GM18861 (cell line): ENCODE data around the gene NRIP1.
"Not testable (repeated sequence)": the region's sequence is repeated elsewhere in the genome, so short reads cannot be mapped to it uniquely, and the experiment has no call there.

Source experiments
- ATAC-seq: cut with Tn5 transposase; IDR thresholded peaks from one replicate; pipeline ENCODE4 v1.9.1; 2021; ENCODE audit not compliant: unreplicated experiment

Gene NRIP1

GRCh38 chr21:14982336-14982735 lies 82.5 kb downstream of the NRIP1 start:
- no peak for ATAC-seq

DNA sequence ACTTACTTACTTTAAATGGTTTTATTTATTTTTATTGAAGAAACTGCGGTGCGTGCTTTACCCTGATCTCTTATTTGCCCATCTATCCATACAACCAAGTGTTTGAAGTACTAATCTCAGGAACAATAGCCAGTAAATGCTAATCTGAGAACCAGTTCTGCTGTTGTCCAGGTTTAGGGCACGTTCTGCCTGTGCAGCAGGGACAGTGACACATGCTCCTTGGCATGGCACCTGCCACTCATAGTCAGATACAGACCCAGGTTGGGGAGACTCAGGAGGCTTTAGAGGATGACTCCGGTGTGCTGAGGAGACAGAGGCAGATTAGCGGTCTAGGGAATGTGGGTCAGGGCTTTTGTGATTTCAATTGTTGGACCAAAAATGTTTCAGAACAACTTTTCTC lies 83.6 kb downstream of the NRIP1 start:
- ATAC-seq, result no peak

DNA sequence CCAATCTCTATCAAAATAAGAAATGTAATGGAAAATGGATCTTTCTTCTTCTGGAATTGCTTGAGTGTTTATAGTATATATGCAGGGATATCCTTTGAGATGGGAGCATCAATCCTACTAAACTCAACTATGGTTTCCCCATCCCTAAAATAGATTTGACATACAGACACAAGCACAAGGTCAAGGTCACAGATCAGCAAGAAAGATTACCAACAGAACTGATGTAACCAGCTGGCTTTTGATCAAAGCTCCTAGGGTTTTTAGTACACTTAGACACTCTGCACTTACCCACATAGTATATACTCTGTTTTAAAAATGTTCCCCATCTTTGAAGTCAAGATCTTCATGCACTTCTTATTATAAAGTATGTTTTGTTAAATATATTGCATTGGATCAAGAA lies 85.5 kb downstream of the NRIP1 start:
- ATAC-seq, result no peak

DNA sequence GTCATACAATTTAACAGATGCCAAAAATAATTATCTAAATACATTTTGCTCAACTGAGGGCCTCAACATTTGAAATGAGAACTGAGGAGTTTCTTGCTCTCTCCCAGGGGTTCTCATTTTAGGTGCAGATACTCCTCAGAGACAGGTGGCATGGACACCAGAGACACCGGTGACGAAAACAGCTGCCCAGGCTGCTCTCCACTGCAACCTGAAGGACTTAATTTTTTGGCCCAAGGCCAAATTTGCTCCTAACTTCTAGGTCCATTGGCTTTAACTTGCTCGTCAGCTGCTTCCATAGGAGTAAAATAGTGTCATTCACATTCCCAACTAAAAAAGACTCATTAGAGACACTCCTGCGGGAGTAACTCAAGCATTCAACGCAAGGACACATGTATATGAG lies 87.0 kb downstream of the NRIP1 start:
- ATAC-seq, result no peak

DNA sequence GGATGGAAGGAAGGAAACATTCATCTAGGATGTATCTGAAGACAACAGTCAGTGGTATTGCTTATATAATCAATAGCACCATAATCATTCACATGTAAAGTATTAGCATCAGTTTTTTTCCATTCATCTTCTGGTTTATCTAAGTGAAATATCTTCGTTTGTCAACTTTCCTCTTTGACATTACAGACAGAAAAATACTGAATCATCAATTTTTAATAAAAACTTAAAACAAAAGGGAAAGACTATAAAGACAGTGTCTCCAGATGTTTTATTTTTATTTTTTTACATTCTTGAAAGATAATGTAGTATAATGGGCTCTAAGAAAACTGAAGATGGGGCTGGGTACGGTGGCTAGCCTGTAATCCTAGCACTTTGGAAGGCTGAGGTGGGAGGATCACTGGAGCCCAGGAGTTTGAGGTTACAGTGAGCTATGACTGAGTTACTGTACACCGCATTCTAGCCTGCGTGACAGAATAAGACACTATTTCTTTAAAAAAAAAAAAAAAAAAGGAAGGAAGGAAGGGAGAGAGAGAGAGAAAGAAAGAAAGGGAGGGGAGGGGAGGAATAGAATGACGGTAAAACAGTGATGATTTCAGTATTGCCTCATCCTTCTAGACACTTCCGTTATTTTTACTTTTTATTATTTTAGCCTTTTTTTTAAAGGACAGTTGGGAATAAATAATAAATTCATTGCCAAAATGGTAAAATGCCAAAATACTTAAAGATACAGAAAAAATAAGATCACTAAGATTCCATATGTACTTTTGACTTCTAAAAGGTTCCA lies 89.5 kb downstream of the NRIP1 start:
- ATAC-seq, result no peak

GRCh38 chr21:14972678-14973077 lies 92.1 kb downstream of the NRIP1 start:
- no peak for ATAC-seq

DNA sequence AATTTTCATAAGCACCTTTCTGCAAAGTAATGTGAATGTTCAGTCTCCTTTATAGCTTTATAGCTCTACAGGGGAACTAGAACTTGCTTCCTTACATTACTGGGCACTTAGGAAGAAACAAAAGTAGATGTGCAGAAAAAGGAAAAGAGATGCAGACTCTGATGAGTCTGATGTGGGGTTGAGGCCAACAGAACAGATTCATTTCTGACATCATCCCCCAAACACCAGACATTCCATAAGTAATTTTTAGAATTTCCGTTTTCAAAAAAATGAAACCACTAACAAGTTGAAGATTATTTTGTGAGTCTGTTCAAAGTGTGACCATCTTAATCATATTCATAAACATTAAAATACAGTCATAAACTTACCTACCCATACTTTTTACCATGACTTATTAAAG lies 96.0 kb downstream of the NRIP1 start:
- no peak for ATAC-seq

DNA sequence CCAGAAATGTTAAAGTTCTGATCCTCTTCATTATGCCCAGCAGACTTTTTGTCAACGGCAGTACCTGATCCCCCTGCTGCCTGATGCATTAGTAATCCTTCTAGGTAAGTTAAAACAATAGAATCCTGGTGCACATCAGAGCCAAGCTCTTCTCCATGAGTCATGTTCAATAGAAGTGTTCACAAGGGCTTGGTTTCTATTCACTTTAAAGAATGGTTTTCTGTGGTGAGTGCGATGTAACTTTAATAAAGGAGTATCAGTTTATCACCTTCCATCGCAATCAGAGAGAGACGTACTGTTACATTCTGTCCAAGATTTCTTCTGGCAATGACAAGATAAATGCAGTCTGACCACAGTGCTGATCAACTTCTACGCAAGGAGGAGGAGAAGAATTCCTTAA lies 96.8 kb downstream of the NRIP1 start:
- no peak for ATAC-seq

DNA sequence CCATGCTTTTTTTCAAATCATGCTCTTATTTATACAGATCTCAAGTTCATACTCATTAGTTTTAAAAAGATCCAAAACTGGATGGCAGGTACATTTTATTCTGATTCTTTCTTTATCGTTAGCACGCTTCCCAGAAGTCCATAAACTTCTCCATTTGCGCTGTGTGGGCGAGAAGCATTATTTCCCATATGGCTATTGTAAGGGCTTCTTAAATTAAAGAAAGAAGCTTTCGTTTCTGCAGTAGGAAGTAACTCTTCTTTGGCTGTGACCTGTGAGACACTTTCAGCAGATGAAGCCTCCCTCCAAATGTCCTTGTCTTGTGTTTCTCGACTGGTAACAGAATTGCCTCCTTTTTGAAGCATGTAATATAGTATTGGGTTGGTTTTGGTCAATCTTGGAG lies 100.2 kb downstream of the NRIP1 start:
- no peak for ATAC-seq

- no peak for ATAC-seq
Observed at GRCh38 chr21:14962217-14962616, 102.6 kb downstream of the NRIP1 start.

GRCh38 chr21:14961502-14961901 lies 103.3 kb downstream of the NRIP1 start:
- no peak for ATAC-seq

- no peak for ATAC-seq
Observed at GRCh38 chr21:14959343-14959742, 105.5 kb downstream of the NRIP1 start.

GRCh38 chr21:14957836-14958235 lies 107.0 kb downstream of the NRIP1 start:
- ATAC-seq, result no peak

GRCh38 chr21:14956807-14957206 lies 108.0 kb downstream of the NRIP1 start:
- no peak for ATAC-seq

DNA sequence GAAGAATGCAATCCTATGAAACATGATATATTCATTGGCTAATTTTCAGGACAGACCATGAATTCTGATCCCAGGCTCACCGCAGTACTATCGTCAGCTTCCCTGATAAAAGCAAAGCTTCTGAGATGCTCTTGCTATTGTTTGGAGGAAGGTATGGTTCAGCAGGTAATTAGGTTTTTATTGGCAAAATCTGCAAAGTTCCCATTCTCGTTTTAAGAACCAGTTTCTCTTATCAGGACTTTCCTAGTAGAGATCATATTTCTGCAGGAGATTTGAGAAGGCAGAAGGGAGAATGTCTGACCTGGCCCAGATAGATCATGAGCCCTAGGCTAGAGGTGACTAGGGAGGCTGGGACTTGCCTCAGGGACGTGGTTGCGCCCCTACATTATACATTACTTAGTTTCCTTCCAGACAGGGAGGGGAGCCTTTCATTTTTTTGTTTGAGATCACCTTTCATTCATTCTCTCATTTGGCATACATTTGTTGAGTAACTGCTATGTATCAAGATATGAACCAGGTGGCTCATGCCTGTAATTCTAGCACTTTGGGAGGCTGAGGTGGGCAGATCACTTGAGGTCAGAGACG lies 108.8 kb downstream of the NRIP1 start:
- ATAC-seq, result no peak

DNA sequence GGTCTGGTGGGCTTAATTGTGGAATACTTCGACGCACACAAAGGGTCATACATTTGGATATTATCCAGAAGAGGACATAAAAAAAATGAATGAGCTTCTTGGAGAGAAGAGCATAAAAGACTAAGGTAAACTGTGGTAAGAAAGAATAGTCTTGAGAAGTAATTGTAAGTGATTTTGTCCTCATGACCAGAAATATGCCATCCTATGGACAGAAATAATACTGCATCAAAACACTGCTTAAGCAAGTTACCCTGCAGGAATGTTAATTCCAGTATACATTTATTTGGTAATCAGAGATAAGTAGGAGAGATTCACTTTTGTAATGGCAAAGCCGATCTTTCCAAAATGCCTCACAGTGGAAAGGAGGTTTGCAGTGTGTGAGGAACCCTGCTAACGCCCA lies 111.9 kb downstream of the NRIP1 start:
- no peak for ATAC-seq

DNA sequence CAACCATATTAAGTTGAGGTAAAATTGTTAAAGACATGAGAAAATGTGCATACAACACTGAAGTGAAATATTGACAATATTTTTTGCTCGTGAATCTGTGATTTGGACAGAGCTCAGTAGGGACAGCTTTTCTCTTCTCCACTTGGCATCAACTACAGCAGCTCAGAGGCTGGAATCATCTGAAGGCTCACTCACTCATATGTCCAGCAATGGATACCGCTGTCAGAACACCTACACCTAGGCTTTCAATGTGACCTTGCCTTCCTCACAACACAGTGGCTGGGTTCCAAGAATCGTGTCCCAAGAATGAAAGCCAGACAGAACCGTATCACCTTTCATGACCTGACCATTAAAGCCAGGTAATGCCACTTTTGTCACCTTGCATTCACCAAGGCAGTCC lies 115.2 kb downstream of the NRIP1 start:
- no peak for ATAC-seq

DNA sequence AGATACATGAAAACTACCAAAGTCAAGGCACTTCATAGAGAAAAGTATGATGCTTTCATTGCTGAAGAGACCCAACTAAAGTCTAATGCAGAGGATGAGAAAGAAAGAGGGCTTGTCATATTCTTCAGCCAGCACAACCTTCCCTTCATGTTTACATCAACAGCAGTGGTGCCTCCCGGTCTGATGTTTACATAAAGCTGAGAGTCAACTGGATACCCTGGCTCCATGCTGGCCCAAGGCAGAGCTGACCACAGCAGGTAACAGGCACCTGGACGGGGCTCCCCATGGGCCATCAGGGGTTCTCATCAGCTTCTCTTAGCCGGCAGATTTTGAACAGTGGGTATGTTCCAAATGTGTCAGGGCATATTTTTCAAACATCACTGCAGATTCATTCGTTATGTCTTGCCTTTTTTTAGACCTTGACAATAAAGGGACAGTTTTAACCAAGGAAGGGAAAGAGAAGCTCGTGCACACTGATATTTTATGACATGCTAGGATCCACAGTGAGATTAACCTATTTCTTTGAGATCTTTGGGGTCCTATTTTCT lies 117.1 kb downstream of the NRIP1 start:
- ATAC-seq, result no peak

GRCh38 chr21:14945176-14945575 lies 119.6 kb downstream of the NRIP1 start:
- no peak for ATAC-seq

GRCh38 chr21:14943616-14944015 lies 121.2 kb downstream of the NRIP1 start:
- ATAC-seq, result no peak

DNA sequence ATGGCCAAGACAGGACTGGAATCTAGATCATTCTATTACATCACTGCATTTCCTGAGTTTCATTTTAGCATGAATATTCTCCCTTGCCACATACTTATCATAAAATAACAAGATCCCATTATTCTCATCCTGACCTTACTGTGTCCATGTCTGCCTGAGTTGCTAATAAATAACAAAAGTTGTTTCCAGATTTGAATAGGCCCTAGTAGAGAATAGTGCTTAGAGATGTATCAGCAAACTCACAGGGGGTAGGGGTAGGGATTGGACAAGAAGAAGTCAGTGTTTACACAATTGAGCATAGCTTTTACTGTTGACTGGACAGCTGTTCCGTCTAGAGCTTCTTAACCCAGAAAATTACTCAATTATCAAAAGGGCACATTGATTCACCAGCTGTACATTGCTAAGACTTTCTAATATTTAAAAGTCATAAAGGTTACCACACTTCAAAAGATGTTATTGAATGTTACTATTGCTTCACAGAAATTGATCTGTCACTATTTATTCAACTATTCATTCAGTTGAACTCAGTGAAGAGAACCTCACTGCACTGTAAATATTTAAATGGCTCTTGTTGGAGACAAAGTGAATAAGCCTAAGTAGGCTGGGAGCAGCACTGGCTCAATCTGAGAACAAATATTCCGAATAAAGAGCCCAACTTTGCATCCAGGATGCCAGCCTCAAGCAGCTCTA lies 121.9 kb downstream of the NRIP1 start:
- no peak for ATAC-seq

DNA sequence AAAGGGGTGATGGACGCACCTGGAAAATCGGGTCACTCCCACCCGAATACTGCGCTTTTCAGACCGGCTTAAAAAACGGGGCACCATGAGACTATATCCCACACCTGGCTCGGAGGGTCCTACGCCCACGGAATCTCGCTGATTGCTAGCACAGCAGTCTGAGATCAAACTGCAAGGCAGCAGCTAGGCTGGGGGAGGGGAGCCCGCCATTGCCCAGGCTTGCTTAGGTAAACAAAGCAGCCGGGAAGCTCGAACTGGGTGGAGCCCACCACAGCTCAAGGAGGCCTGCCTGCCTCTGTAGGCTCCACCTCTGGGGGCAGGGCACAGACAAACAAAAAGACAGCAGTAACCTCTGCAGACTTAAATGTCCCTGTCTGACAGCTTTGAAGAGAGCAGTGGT lies 137.5 kb downstream of the NRIP1 start:
- ATAC-seq, result not testable (repeated sequence)
